GM12878 (cell line): ENCODE results near the gene ZNF182. TPM values are rescaled to one million over a fixed set of nuclear protein-coding genes. Genes with fewer than 3 reads are reported as not detected.

ENCODE experiments used
- ATAC-seq: fragments of 200-7000 bp; cut with Tn5 transposase; 3 replicates; pipeline ENCODE4 v1.9.1; 2020; ENCODE audit warnings: mild to moderate bottlenecking, moderate library complexity
- BruUV-seq: library from RNA; stranded (reverse); fragments of 400-500 nt; replicated peaks from 2 replicates; lab custom pipeline; 2021; lab: Mats Ljungman, UMichigan
- CTCF ChIA-PET: fragments of 300-600 bp; sonication (Branson Sonifier 250); formaldehyde crosslinking; extraction: SDS; loops from one replicate; lab custom pipeline; 2021; ENCODE audit warnings: inconsistent platforms; lab: Yijun Ruan, JAX
- POLR2A ChIA-PET: fragments of 350-600 bp; formaldehyde crosslinking; extraction: SDS; loops from one replicate; lab custom pipeline; 2021; ENCODE audit warnings: inconsistent platforms; lab: Charles Lee
- RAD21 ChIA-PET: fragments of 300-600 bp; sonication (Branson Sonifier 250); formaldehyde crosslinking; loops from one replicate; lab custom pipeline; 2023; ENCODE audit warnings: antibody characterized with exemption; ENCODE audit not compliant: unreplicated experiment; lab: Charles Lee
- SMC1A ChIA-PET: fragments of 300-600 bp; sonication (Branson Sonifier 250); formaldehyde crosslinking; loops from one replicate; lab custom pipeline; 2023; ENCODE audit not compliant: unreplicated experiment, uncharacterized antibody; lab: Charles Lee
- DNase-seq: peaks from one replicate; pipeline ENCODE4 v3.0.0-alpha.2; 2011; ENCODE audit warnings: low read depth, low spot score
- FAIRE-seq: peaks from 3 replicates; lab custom pipeline; 2011; peaks lifted over from hg19 to GRCh38; lab: Jason Lieb, UNC
- H2AFZ ChIP-seq: 2 replicates; pipeline ENCODE4 v1.6.0; 2011; ENCODE audit warnings: low read depth, low read length, control low read depth; ENCODE audit not compliant: control insufficient read depth
- H3K27ac ChIP-seq: 2 replicates; pipeline ENCODE4 v1.5.1; 2011; ENCODE audit warnings: control low read depth; ENCODE audit not compliant: control insufficient read depth, insufficient read depth
- H3K27me3 ChIP-seq, 2 experiments: replicated peaks in 1 of 2; 2 replicates each; pipeline versions ENCODE4 v1.6.0 to v1.6.1; 2011; ENCODE audit warnings: low read length in 1 of 2; ENCODE audit not compliant: control insufficient read depth in 2 of 2, insufficient read depth in 2 of 2
- H3K36me3 ChIP-seq, 2 experiments: 2 replicates each; pipeline ENCODE4 v1.5.1; 2011; ENCODE audit warnings: low read length in 1 of 2; ENCODE audit not compliant: control insufficient read depth in 2 of 2, insufficient read depth in 2 of 2
- H3K4me1 ChIP-seq: 2 replicates; pipeline ENCODE4 v1.6.1; 2011; ENCODE audit warnings: mild to moderate bottlenecking, low read length, moderate library complexity, mixed read lengths; ENCODE audit not compliant: control insufficient read depth, insufficient read depth
- H3K4me2 ChIP-seq: 2 replicates; pipeline ENCODE4 v1.6.0; 2011; ENCODE audit warnings: control low read depth; ENCODE audit not compliant: control insufficient read depth, insufficient read depth
- H3K4me3 ChIP-seq: fragments of 200-600 bp; sonication (generic); 2 replicates; pipeline ENCODE4 v1.5.1; 2016
- H3K79me2 ChIP-seq: 2 replicates; pipeline ENCODE4 v1.6.0; 2011; ENCODE audit warnings: low read length; ENCODE audit not compliant: control insufficient read depth, insufficient read depth
- H3K9ac ChIP-seq: 2 replicates; pipeline ENCODE4 v1.8.0; 2011; ENCODE audit warnings: low read length, control low read depth, mixed read lengths; ENCODE audit not compliant: control insufficient read depth, insufficient read depth
- H3K9me3 ChIP-seq: replicated peaks from 3 replicates; pipeline ENCODE4 v1.5.1; 2011; ENCODE audit warnings: mild to moderate bottlenecking, low read length; ENCODE audit not compliant: control insufficient read depth, insufficient read depth
- H4K20me1 ChIP-seq: 2 replicates; pipeline ENCODE4 v1.6.0; 2011; ENCODE audit not compliant: control insufficient read depth, insufficient read depth
- CBFB ChIP-seq: IDR thresholded peaks from 2 replicates; pipeline ENCODE4 v1.6.1; 2016; ENCODE audit warnings: antibody characterized with exemption, low read depth
- CHD4 ChIP-seq: fragments of 200-600 bp; sonication (generic); IDR thresholded peaks from 2 replicates; pipeline ENCODE4 v1.6.1; 2016; ENCODE audit warnings: mild to moderate bottlenecking
- E2F8 ChIP-seq: fragments of 450-650 bp; IDR thresholded peaks from 2 replicates; pipeline ENCODE4 v1.6.1; 2018; ENCODE audit warnings: mild to moderate bottlenecking, low read depth, moderate library complexity; ENCODE audit not compliant: partially characterized antibody
- KDM1A ChIP-seq: fragments of 200-600 bp; sonication (generic); IDR thresholded peaks from 2 replicates; pipeline ENCODE4 v1.6.1; 2016; ENCODE audit warnings: borderline replicate concordance
- RCOR1 ChIP-seq: conservative IDR thresholded peaks from 2 replicates; pipeline ENCODE4 v1.6.1; 2012; ENCODE audit warnings: low read depth, low read length, improper control_type of control experiment
- SKIL ChIP-seq: fragments of 450-650 bp; IDR thresholded peaks from 2 replicates; pipeline ENCODE4 v1.6.1; 2017; ENCODE audit warnings: mild to moderate bottlenecking, low read depth, inconsistent platforms; ENCODE audit not compliant: poor library complexity, severe bottlenecking
- WGBS: methylation state at CpG from one replicate; pipeline ENCODE4 v1.1.6; 2016; ENCODE audit warnings: low lambda C conversion rate; ENCODE audit not compliant: insufficient replicate concordance, insufficient coverage; ENCODE audit errors: missing lambda C conversion rate; 5-methylcytosine and 5-hydroxymethylcytosine counted together
- in situ Hi-C: fragments of 300-500 bp; cut with MboI; formaldehyde crosslinking; loops from 9 replicates; pipeline ENCODE4 v1.14.3; 2018; ENCODE audit warnings: mixed read lengths
- intact Hi-C: fragments of 100-400 bp; cut with micrococcal nuclease; formaldehyde crosslinking; loops from one replicate; pipeline ENCODE4 v1.14.2; 2022; ENCODE audit not compliant: unreplicated experiment
- polyA plus RNA-seq, 11 experiments: library from polyadenylated mRNA; depleted of rRNA in 4 of 11; unstranded in 6 of 11; stranded (reverse) in 5 of 11; fragments of >200 nt; fragmentation: Nextera tagmentation in 4 of 11; fragmentation: Illumina TruSeq in 1 of 11; extraction: Ambion mirVana in 4 of 11; extraction: Trizol in 1 of 11; gene quantifications; 1 replicate in 1 of 11; 2 replicates in 10 of 11; pipeline versions ENCODE4 v1.2.1 to v1.2.3, GENCODE V29; 2011 to 2016; ENCODE audit warnings: inconsistent platforms in 2 of 11, missing spikeins in 2 of 11, low read depth in 1 of 11
- total RNA-seq, 4 experiments: library from RNA; depleted of rRNA in 3 of 4; stranded (reverse); fragments of >200 nt in 3 of 4; fragmentation: Illumina TruSeq in 1 of 4; extraction: Trizol in 1 of 4; gene quantifications; 2 replicates each; pipeline versions ENCODE4 v1.2.1 to v1.2.3, GENCODE V29; 2013 to 2021

Gene ZNF182
- total and polyA plus RNA-seq, 10 of the 15 experiments (the other 5 are each of a cell fraction or from before 2014, with no cell fraction given): 0.85 to 7.0 (median 5.3) TPM

- TF ChIP-seq E2F8 (no peak), KDM1A (no peak), SKIL (no peak)
These were observed 1.5 kb downstream of the ZNF182 start (continued) for GRCh38 chrX:48002319-48002718.

- RAD21 ChIA-PET: no interaction called here
- Histone ChIP-seq H4K20me1 (no peaks in the 10 kb centered on the region), H3K36me3 (peaks cover 0 to 5% of the 10 kb centered on the region in 2 experiments; a peak in 1 of 4 replicates), H3K27ac (no peak overlapping the region), H3K79me2 (peaks cover 15% of the 10 kb centered on the region), H2AFZ (no peak overlapping the region), H3K27me3 (no peaks in the 10 kb centered on the region), H3K4me1 (no peaks in the 10 kb centered on the region), H3K9ac (no peak overlapping the region), H3K9me3 (peaks cover 6% of the 10 kb centered on the region; the same call in 2 of the 3 replicates), H3K4me3 (no peak overlapping the region), H3K4me2 (no peak overlapping the region)
- FAIRE-seq (no peak), DNase-seq (no peak), ATAC-seq (no peak)
- 88% methylated on average over 3 of the region's 3 CpGs for WGBS
- POLR2A ChIA-PET: no interaction called here
- TF ChIP-seq RCOR1 (no peak), CBFB (no peak), CHD4 (no peak)
- intact Hi-C loops: no loop called here
- in situ Hi-C loops: no loop called here
- SMC1A ChIA-PET: no interaction called here
- no TSS peak for BruUV-seq
- CTCF ChIA-PET: interaction anchor here (0.6 kb wide), 1 partner anchor 13 kb away, joined by 3 read pairs; no protein-coding TSS in a partner anchor
These were observed 2.5 kb downstream of the ZNF182 start for GRCh38 chrX:48001260-48001659.
